Stimulated activated CD4-positive, alpha-beta T cell treated with anti-CD3 and anti-CD28 coated beads, TNF-alpha, amount 100 ng/mL, for 48 hours (primary cell): Measurements from ENCODE around the gene HEG1.

Source experiments
- DNase-seq, 3 donors: peaks; one replicate each; pipeline ENCODE4 v3.0.0-alpha.2; 2020; ENCODE audit warnings: low read depth in 3 of 3

The HEG1 gene

GRCh38 chr3:125014570-125015179, 41.1 kb downstream of the HEG1 start:
- no peak for DNase-seq

- no peak for DNase-seq
These were observed 42.7 kb downstream of the HEG1 start for GRCh38 chr3:125013095-125013494.

- DNase-seq: no peak
These were observed 43.9 kb downstream of the HEG1 start for GRCh38 chr3:125011941-125012340.

- DNase-seq: no peak
These were observed 45.4 kb downstream of the HEG1 start for GRCh38 chr3:125010393-125010792.

- DNase-seq: no peak
These were observed 47.0 kb downstream of the HEG1 start for GRCh38 chr3:125008766-125009165.

- DNase-seq: no peak
These were observed 49.5 kb downstream of the HEG1 start for GRCh38 chr3:125006291-125006731.

- no peak for DNase-seq
These were observed 50.1 kb downstream of the HEG1 start for GRCh38 chr3:125005676-125006075.

- DNase-seq: no peak
These were observed 50.6 kb downstream of the HEG1 start for GRCh38 chr3:125005222-125005621.

GRCh38 chr3:125003859-125004595, 51.8 kb downstream of the HEG1 start:
- no peak for DNase-seq

GRCh38 chr3:125003369-125003853, 52.4 kb downstream of the HEG1 start:
- DNase-seq: no peak

- no peak for DNase-seq
These were observed 53.1 kb downstream of the HEG1 start for GRCh38 chr3:125002414-125003368.

- no peak for DNase-seq
These were observed 54.0 kb downstream of the HEG1 start for GRCh38 chr3:125001557-125002413.

- no peak for DNase-seq
These were observed 55.1 kb downstream of the HEG1 start for GRCh38 chr3:125000661-125001060.

- DNase-seq: no peak
These were observed 55.8 kb downstream of the HEG1 start for GRCh38 chr3:124999897-125000435.

GRCh38 chr3:124999317-124999716, 56.5 kb downstream of the HEG1 start:
- no peak for DNase-seq

GRCh38 chr3:124998247-124998630, 57.6 kb downstream of the HEG1 start:
- no peak for DNase-seq

GRCh38 chr3:124997303-124998246, 58.2 kb downstream of the HEG1 start:
- no peak for DNase-seq

- peak; percentile 3 to 15 (median 9) for DNase-seq
These were observed 60.3 kb downstream of the HEG1 start for GRCh38 chr3:124995460-124995994.

GRCh38 chr3:124993466-124993865, 62.3 kb downstream of the HEG1 start:
- DNase-seq: no peak

GRCh38 chr3:124992041-124992440, 63.8 kb downstream of the HEG1 start:
- no peak for DNase-seq
